ENCODE results near the gene FBXO30.

FBXO30 gene

GRCh38 chr6:145814501-145815308 lies at the start of gene FBXO30:
Gene FBXO30 (minus strand): TSS chr6:145814795. CDS start chr6:145806405, 8,390 bp downstream.
- DNase-seq = peak; percentile 77

GRCh38 chr6:145863988-145864616 lies 49.5 kb upstream of the FBXO30 start:
- no peak for DNase-seq

GRCh38 chr6:145863366-145863765 lies 48.8 kb upstream of the FBXO30 start:
- no peak for DNase-seq

GRCh38 chr6:145860562-145860961 lies 46.0 kb upstream of the FBXO30 start:
- no peak for DNase-seq

GRCh38 chr6:145850671-145851070 lies 36.1 kb upstream of the FBXO30 start:
- DNase-seq = no peak

GRCh38 chr6:145848541-145848940 lies 33.9 kb upstream of the FBXO30 start:
- no peak for DNase-seq

GRCh38 chr6:145845557-145845956 lies 31.0 kb upstream of the FBXO30 start:
- DNase-seq = no peak

GRCh38 chr6:145844933-145845540 lies 30.4 kb upstream of the FBXO30 start:
- DNase-seq = no peak

- DNase-seq = no peak
Observed at GRCh38 chr6:145842693-145843546, 28.3 kb upstream of the FBXO30 start.

- DNase-seq = no peak
Observed at GRCh38 chr6:145841668-145842067, 27.1 kb upstream of the FBXO30 start.

GRCh38 chr6:145839653-145840052 lies 25.1 kb upstream of the FBXO30 start:
- no peak for DNase-seq

- DNase-seq = no peak
Observed at GRCh38 chr6:145838305-145838704, 23.7 kb upstream of the FBXO30 start.

GRCh38 chr6:145836772-145837171 lies 22.2 kb upstream of the FBXO30 start:
- DNase-seq = no peak

- no peak for DNase-seq
Observed at GRCh38 chr6:145836170-145836569, 21.6 kb upstream of the FBXO30 start.

- DNase-seq = no peak
Observed at GRCh38 chr6:145830612-145831011, 16.0 kb upstream of the FBXO30 start.

- no peak for DNase-seq
Observed at GRCh38 chr6:145829950-145830349, 15.4 kb upstream of the FBXO30 start.

GRCh38 chr6:145829102-145829501 lies 14.5 kb upstream of the FBXO30 start:
- DNase-seq = no peak

- DNase-seq = no peak
Observed at GRCh38 chr6:145824344-145824743, 9.7 kb upstream of the FBXO30 start.

- DNase-seq = no peak
Observed at GRCh38 chr6:145823328-145823944, 8.8 kb upstream of the FBXO30 start.

- no peak for DNase-seq
Observed at GRCh38 chr6:145822456-145822855, 7.9 kb upstream of the FBXO30 start.

- no peak for DNase-seq
Observed at GRCh38 chr6:145819994-145820393, 5.4 kb upstream of the FBXO30 start.

GRCh38 chr6:145818796-145819195 lies 4.2 kb upstream of the FBXO30 start:
- no peak for DNase-seq

GRCh38 chr6:145816392-145816791 lies 1.8 kb upstream of the FBXO30 start:
- no peak for DNase-seq
